WTC11 (cell line): Measurements from ENCODE around the gene POC1A. TPM values are rescaled to one million over a fixed set of nuclear protein-coding genes. Genes with fewer than 3 reads are reported as not detected.

Experiments used
- ATAC-seq: fragments of 200-7000 bp; cut with Tn5 transposase; 2 replicates; pipeline ENCODE4 v1.10.0; 2021; ENCODE audit warnings: mild to moderate bottlenecking, moderate library complexity
- CTCF ChIA-PET: fragments of 300-600 bp; sonication (Branson Sonifier 250); formaldehyde crosslinking; loops from one replicate; lab custom pipeline; 2021; ENCODE audit warnings: antibody characterized with exemption; lab: Charles Lee
- POLR2A ChIA-PET: fragments of 350-600 bp; sonication (Branson Sonifier 250); formaldehyde crosslinking; loops from one replicate; lab custom pipeline; 2021; ENCODE audit warnings: antibody characterized with exemption; lab: Charles Lee
- DNase-seq: peaks from one replicate; pipeline ENCODE4 v3.0.0; 2021; ENCODE audit warnings: low spot score
- H3K27ac Mint-ChIP-seq: 2 replicates; pipeline ENCODE4 v1.8.0; 2021; ENCODE audit warnings: mixed read lengths
- H3K27me3 Mint-ChIP-seq: 2 replicates; pipeline ENCODE4 v1.8.0; 2021; ENCODE audit warnings: low read depth, mild to moderate bottlenecking, moderate library complexity, mixed read lengths
- H3K36me3 Mint-ChIP-seq: 2 replicates; pipeline ENCODE4 v1.8.0; 2021; ENCODE audit warnings: mixed read lengths
- H3K4me1 Mint-ChIP-seq: 2 replicates; pipeline ENCODE4 v1.8.0; 2022; ENCODE audit warnings: mixed read lengths
- H3K4me3 Mint-ChIP-seq: 2 replicates; pipeline ENCODE4 v1.8.0; 2021; ENCODE audit warnings: mild to moderate bottlenecking, moderate library complexity, mixed read lengths
- H3K9me3 Mint-ChIP-seq: 2 replicates; pipeline ENCODE4 v1.8.0; 2021; ENCODE audit warnings: mixed read lengths
- AFF4 ChIP-seq: sonication (generic); formaldehyde crosslinking; IDR thresholded peaks from 2 replicates; pipeline ENCODE4 v1.8.1; 2023; ENCODE audit warnings: mild to moderate bottlenecking, missing genetic modification reagents, borderline replicate concordance
- ATF2 ChIP-seq: sonication (generic); formaldehyde crosslinking; IDR thresholded peaks from 2 replicates; pipeline ENCODE4 v1.8.1; 2022; ENCODE audit warnings: low read depth, missing genetic modification reagents, borderline replicate concordance
- CREM ChIP-seq: sonication (generic); formaldehyde crosslinking; IDR thresholded peaks from 2 replicates; pipeline ENCODE4 v1.8.1; 2022; ENCODE audit warnings: mild to moderate bottlenecking, missing genetic modification reagents, moderate library complexity
- FOXJ3 ChIP-seq: sonication (generic); formaldehyde crosslinking; IDR thresholded peaks from 2 replicates; pipeline ENCODE4 v1.9.0; 2021; ENCODE audit warnings: missing genetic modification reagents, mild to moderate bottlenecking, borderline replicate concordance
- FOXK1 ChIP-seq: sonication (generic); formaldehyde crosslinking; IDR thresholded peaks from 2 replicates; pipeline ENCODE4 v1.8.0; 2022; ENCODE audit warnings: mild to moderate bottlenecking, moderate library complexity, missing genetic modification reagents
- GABPB1 ChIP-seq: sonication (generic); formaldehyde crosslinking; IDR thresholded peaks from 2 replicates; pipeline ENCODE4 v1.8.1; 2023; ENCODE audit warnings: mild to moderate bottlenecking, missing genetic modification reagents
- IRF2 ChIP-seq: sonication (generic); formaldehyde crosslinking; IDR thresholded peaks from 2 replicates; pipeline ENCODE4 v1.8.0; 2022; ENCODE audit warnings: low read depth, missing genetic modification reagents, borderline replicate concordance
- NR1H2 ChIP-seq: sonication (generic); formaldehyde crosslinking; IDR thresholded peaks from 2 replicates; pipeline ENCODE4 v1.9.0; 2021; ENCODE audit warnings: mild to moderate bottlenecking, moderate library complexity, missing genetic modification reagents
- OVOL2 ChIP-seq: fragments of 250-450 bp; sonication (Bioruptor Pico); IDR thresholded peaks from 2 replicates; pipeline ENCODE4 v1.9.0; 2021; ENCODE audit warnings: mild to moderate bottlenecking, borderline replicate concordance
- RORB ChIP-seq: fragments of 250-450 bp; sonication (Bioruptor Pico); IDR thresholded peaks from 2 replicates; pipeline ENCODE4 v1.9.0; 2021; ENCODE audit warnings: mild to moderate bottlenecking
- SOX15 ChIP-seq: fragments of 250-450 bp; sonication (Bioruptor Pico); IDR thresholded peaks from 2 replicates; pipeline ENCODE4 v1.9.0; 2021; ENCODE audit warnings: mild to moderate bottlenecking
- TEAD1 ChIP-seq: sonication (generic); formaldehyde crosslinking; IDR thresholded peaks from 2 replicates; pipeline ENCODE4 v1.8.0; 2022; ENCODE audit warnings: mild to moderate bottlenecking, missing genetic modification reagents
- TEAD4 ChIP-seq: sonication (generic); formaldehyde crosslinking; IDR thresholded peaks from 2 replicates; pipeline ENCODE4 v1.8.0; 2022; ENCODE audit warnings: mild to moderate bottlenecking, missing genetic modification reagents
- ZBTB21 ChIP-seq: sonication (generic); formaldehyde crosslinking; IDR thresholded peaks from 2 replicates; pipeline ENCODE4 v1.8.1; 2023; ENCODE audit warnings: mild to moderate bottlenecking, missing genetic modification reagents, borderline replicate concordance
- total RNA-seq: library from RNA; stranded (reverse); gene quantifications from 3 replicates; pipeline ENCODE4 v1.2.3, GENCODE V29; 2021
- TF ChIP-seq, protein P1 (sequence below): fragments of 250-450 bp; sonication (Bioruptor Pico); IDR thresholded peaks from 2 replicates; pipeline ENCODE4 v1.9.0; 2021; ENCODE audit warnings: mild to moderate bottlenecking
- TF ChIP-seq, protein P2 (sequence below): sonication (generic); formaldehyde crosslinking; IDR thresholded peaks from 2 replicates; pipeline ENCODE4 v1.8.1; 2022; ENCODE audit warnings: mild to moderate bottlenecking, missing genetic modification reagents, moderate library complexity, borderline replicate concordance
- TF ChIP-seq, protein P3 (sequence below): sonication (generic); formaldehyde crosslinking; IDR thresholded peaks from 2 replicates; pipeline ENCODE4 v1.8.1; 2022; ENCODE audit warnings: mild to moderate bottlenecking, moderate library complexity, missing genetic modification reagents
- TF ChIP-seq, protein P4 (sequence below): sonication (generic); formaldehyde crosslinking; IDR thresholded peaks from 2 replicates; pipeline ENCODE4 v1.8.1; 2023; ENCODE audit warnings: mild to moderate bottlenecking, missing genetic modification reagents, moderate library complexity

Gene POC1A
- total RNA-seq, 1 experiment from 2014 or later: 31.3 TPM

DNA sequence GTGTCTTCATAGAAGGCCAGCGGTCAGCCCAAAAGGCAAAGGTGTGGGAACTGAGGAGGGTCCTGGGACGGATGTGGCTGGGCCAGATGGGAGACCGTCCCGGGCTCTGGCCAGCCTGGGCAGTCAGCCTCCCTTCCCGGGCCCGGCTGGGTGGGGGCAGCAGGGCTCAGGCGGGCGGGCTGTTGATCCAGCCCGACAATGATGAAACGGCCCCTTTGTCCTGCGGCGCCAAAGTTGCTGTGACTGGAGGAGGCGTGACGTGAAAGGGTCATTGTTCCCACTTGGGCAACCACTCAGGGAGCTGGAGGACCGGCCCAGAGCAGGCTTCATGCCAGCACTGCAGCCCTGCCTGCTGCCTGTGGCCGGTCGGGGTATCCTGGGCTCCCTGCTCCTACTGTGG is 114.4 kb downstream of the POC1A start:
- CTCF ChIA-PET: interaction anchor here (0.7 to 8.0 kb wide), 3 partner anchors 14 to 37 kb away, joined by 4 to 115 read pairs (median 5); no protein-coding TSS in a partner anchor
- POLR2A ChIA-PET: no interaction called here
- 0 out of 2 replicates have a peak, but pooled peaks cover 3% of the 10 kb centered on the region for H3K4me1 Mint-ChIP-seq
- TF ChIP-seq GABPB1 (CRISPR knock-in tag) (peak; percentile 83), TEAD1 (CRISPR knock-in tag) (no peak)
- H3K27ac Mint-ChIP-seq: no peak overlapping the region
- no peak overlapping the region for H3K4me3 Mint-ChIP-seq
- DNase-seq: no peak
- no peaks in the 10 kb centered on the region for H3K27me3 Mint-ChIP-seq
- ATAC-seq: no peak
- no peaks in the 10 kb centered on the region for H3K9me3 Mint-ChIP-seq
- H3K36me3 Mint-ChIP-seq: no peaks in the 10 kb centered on the region

DNA sequence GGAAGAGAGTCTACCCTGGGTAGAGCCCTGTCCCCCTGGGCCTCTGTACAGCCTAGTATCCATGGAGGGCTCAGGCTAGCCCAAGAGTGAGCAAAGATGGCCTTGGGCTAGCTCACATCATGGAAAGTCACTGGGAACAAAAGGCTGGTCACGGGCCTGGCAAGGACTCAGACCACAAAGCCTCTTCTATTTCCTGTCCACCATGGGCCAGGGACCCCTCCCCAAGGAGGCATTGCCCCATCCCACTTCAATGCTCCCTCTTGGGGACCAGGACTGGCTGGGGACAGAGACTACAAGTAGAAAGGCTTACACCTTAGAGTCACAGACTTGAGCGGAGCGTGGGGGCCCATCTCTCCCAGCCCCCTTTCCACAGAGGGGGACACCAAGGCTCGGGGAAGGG is 114.8 kb downstream of the POC1A start:
- Mint-ChIP-seq H3K27ac (no peak overlapping the region), H3K9me3 (no peaks in the 10 kb centered on the region), H3K36me3 (no peaks in the 10 kb centered on the region), H3K4me3 (no peak overlapping the region), H3K27me3 (no peaks in the 10 kb centered on the region), H3K4me1 (0 out of 2 replicates have a peak, but pooled peaks cover 3% of the 10 kb centered on the region)
- POLR2A ChIA-PET: no interaction called here
- TF ChIP-seq, protein P1, sequence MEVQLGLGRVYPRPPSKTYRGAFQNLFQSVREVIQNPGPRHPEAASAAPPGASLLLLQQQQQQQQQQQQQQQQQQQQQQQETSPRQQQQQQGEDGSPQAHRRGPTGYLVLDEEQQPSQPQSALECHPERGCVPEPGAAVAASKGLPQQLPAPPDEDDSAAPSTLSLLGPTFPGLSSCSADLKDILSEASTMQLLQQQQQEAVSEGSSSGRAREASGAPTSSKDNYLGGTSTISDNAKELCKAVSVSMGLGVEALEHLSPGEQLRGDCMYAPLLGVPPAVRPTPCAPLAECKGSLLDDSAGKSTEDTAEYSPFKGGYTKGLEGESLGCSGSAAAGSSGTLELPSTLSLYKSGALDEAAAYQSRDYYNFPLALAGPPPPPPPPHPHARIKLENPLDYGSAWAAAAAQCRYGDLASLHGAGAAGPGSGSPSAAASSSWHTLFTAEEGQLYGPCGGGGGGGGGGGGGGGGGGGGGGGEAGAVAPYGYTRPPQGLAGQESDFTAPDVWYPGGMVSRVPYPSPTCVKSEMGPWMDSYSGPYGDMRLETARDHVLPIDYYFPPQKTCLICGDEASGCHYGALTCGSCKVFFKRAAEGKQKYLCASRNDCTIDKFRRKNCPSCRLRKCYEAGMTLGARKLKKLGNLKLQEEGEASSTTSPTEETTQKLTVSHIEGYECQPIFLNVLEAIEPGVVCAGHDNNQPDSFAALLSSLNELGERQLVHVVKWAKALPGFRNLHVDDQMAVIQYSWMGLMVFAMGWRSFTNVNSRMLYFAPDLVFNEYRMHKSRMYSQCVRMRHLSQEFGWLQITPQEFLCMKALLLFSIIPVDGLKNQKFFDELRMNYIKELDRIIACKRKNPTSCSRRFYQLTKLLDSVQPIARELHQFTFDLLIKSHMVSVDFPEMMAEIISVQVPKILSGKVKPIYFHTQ (CRISPR knock-in tag): no peak
- TF ChIP-seq OVOL2 (CRISPR knock-in tag) (no peak), ATF2 (no peak), CREM (CRISPR knock-in tag) (no peak), NR1H2 (CRISPR knock-in tag) (no peak), FOXK1 (CRISPR knock-in tag) (no peak), GABPB1 (CRISPR knock-in tag) (no peak), FOXJ3 (CRISPR knock-in tag) (no peak), IRF2 (no peak), RORB (CRISPR knock-in tag) (no peak), TEAD4 (CRISPR knock-in tag) (no peak), SOX15 (no peak)
- TF ChIP-seq, protein P2, sequence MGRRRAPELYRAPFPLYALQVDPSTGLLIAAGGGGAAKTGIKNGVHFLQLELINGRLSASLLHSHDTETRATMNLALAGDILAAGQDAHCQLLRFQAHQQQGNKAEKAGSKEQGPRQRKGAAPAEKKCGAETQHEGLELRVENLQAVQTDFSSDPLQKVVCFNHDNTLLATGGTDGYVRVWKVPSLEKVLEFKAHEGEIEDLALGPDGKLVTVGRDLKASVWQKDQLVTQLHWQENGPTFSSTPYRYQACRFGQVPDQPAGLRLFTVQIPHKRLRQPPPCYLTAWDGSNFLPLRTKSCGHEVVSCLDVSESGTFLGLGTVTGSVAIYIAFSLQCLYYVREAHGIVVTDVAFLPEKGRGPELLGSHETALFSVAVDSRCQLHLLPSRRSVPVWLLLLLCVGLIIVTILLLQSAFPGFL: no peak
- TF ChIP-seq, protein P3, sequence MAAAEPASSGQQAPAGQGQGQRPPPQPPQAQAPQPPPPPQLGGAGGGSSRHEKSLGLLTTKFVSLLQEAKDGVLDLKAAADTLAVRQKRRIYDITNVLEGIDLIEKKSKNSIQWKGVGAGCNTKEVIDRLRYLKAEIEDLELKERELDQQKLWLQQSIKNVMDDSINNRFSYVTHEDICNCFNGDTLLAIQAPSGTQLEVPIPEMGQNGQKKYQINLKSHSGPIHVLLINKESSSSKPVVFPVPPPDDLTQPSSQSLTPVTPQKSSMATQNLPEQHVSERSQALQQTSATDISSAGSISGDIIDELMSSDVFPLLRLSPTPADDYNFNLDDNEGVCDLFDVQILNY (CRISPR knock-in tag): no peak
- DNase-seq (no peak), ATAC-seq (no peak)
- CTCF ChIA-PET: interaction anchor here (0.6 to 8.0 kb wide), 4 partner anchors 14 to 36 kb away, joined by 3 to 115 read pairs (median 21); partner anchors contain the start of gene DUSP7

DNA sequence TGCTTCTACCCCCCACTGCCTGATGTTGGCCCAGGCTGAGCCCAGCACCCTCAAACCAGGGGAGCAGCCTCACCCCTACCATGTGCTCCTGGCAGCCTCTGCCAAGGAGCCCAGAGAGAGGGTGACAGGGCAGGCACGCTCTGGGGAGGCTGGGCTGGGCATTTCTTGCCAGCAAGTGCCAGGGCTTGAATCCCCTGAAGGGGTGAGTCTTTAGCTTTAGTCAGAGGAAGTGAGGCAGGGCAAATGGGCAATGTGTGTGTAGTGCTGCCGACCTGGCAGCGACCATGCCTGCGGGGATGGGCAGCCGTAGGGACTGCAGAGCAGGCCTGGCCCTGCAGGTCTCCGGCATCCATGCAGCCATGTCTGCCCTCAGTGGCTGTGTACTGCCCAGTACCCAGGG is 116.0 kb downstream of the POC1A start:
- Mint-ChIP-seq H3K9me3 (no peaks in the 10 kb centered on the region), H3K27me3 (no peaks in the 10 kb centered on the region), H3K4me3 (no peak overlapping the region), H3K4me1 (0 out of 2 replicates have a peak, but pooled peaks cover 3% of the 10 kb centered on the region), H3K27ac (no peak overlapping the region), H3K36me3 (no peaks in the 10 kb centered on the region)
- ATAC-seq (no peak), DNase-seq (no peak)
- POLR2A ChIA-PET: no interaction called here
- CTCF ChIA-PET: interaction anchor here (1.1 to 8.0 kb wide), 4 partner anchors 15 to 35 kb away, joined by 5 to 115 read pairs (median 37); partner anchors contain the start of gene DUSP7
- TF ChIP-seq ZBTB21 (CRISPR knock-in tag) (no peak), ATF2 (no peak), GABPB1 (CRISPR knock-in tag) (no peak), AFF4 (CRISPR knock-in tag) (no peak)
- TF ChIP-seq, protein P4, sequence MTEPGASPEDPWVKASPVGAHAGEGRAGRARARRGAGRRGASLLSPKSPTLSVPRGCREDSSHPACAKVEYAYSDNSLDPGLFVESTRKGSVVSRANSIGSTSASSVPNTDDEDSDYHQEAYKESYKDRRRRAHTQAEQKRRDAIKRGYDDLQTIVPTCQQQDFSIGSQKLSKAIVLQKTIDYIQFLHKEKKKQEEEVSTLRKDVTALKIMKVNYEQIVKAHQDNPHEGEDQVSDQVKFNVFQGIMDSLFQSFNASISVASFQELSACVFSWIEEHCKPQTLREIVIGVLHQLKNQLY (CRISPR knock-in tag): no peak
